SK-N-SH (cell line): ENCODE results near the gene DCUN1D2. TPM values are rescaled to one million over a fixed set of nuclear protein-coding genes. Genes with fewer than 3 reads are reported as not detected.

Experiments
- CTCF ChIA-PET: fragments of 300-600, 350-600 bp; formaldehyde crosslinking; extraction: SDS; loops from one replicate; lab custom pipeline; 2021; lab: Yijun Ruan, JAX
- POLR2A ChIA-PET: fragments of 350-600 bp; sonication (Branson Sonifier 250); formaldehyde crosslinking; extraction: SDS; loops from one replicate; lab custom pipeline; 2020; ENCODE audit warnings: antibody characterized with exemption, inconsistent platforms; lab: Yijun Ruan, JAX
- DNase-seq: peaks from one replicate; pipeline ENCODE4 v3.0.0; 2012
- H2AFZ ChIP-seq: fragments of 200-600 bp; sonication (generic); 2 replicates; pipeline ENCODE4 v1.8.1; 2016; ENCODE audit warnings: antibody characterized with exemption, mild to moderate bottlenecking, low read depth
- H3F3A ChIP-seq: fragments of 200-600 bp; sonication (generic); replicated peaks from 2 replicates; pipeline ENCODE3; 2016; ENCODE audit warnings: antibody characterized with exemption, mild to moderate bottlenecking; ENCODE audit not compliant: insufficient read depth
- H3K27ac ChIP-seq, 2 experiments: fragments of 200-500 bp in 1 of 2; fragments of 200-600 bp in 1 of 2; sonication (Bioruptor generic) in 1 of 2; sonication (generic), shearing (Covaris generic) in 1 of 2; 2 replicates each; pipeline versions ENCODE4 v1.5.1 to v1.6.1; 2014 to 2016; ENCODE audit warnings: low read depth in 2 of 2, inconsistent platforms in 1 of 2, low read length in 1 of 2, mild to moderate bottlenecking in 1 of 2, mixed read lengths in 1 of 2
- H3K27me3 ChIP-seq: fragments of 200-600 bp; sonication (generic), shearing (Covaris generic); 2 replicates; pipeline ENCODE4 v1.6.1; 2016; ENCODE audit warnings: mixed run types; ENCODE audit not compliant: insufficient read depth
- H3K36me3 ChIP-seq, 2 experiments: fragments of 200-500 bp in 1 of 2; fragments of 200-600 bp in 1 of 2; sonication (Bioruptor generic) in 1 of 2; sonication (generic) in 1 of 2; replicated peaks in 1 of 2; 2 replicates each; pipeline versions ENCODE3 to v1.5.1; 2014 to 2016; ENCODE audit warnings: low read length in 1 of 2, mild to moderate bottlenecking in 1 of 2; ENCODE audit not compliant: insufficient read depth in 2 of 2, control insufficient read depth in 1 of 2
- H3K4me1 ChIP-seq, 2 experiments: fragments of 200-500 bp in 1 of 2; fragments of 200-600 bp in 1 of 2; sonication (Bioruptor generic) in 1 of 2; sonication (generic), shearing (Covaris generic) in 1 of 2; 2 replicates each; pipeline versions ENCODE4 v1.5.1 to v1.6.1; 2014 to 2016; ENCODE audit warnings: low read depth in 1 of 2, low read length in 1 of 2, mixed run types in 1 of 2; ENCODE audit not compliant: insufficient read depth in 2 of 2, control insufficient read depth in 1 of 2
- H3K4me2 ChIP-seq: fragments of 200-600 bp; sonication (generic), shearing (Covaris generic); 2 replicates; pipeline ENCODE4 v1.6.1; 2017; ENCODE audit warnings: mixed run types
- H3K4me3 ChIP-seq, 2 experiments: fragments of 200-500 bp in 1 of 2; fragments of 200-600 bp in 1 of 2; sonication (Bioruptor generic) in 1 of 2; sonication (generic), shearing (Covaris generic) in 1 of 2; 2 replicates each; pipeline versions ENCODE4 v1.5.1 to v1.8.1; 2014 to 2016; ENCODE audit warnings: low read depth in 2 of 2, inconsistent platforms in 1 of 2, low read length in 1 of 2, mild to moderate bottlenecking in 1 of 2, mixed read lengths in 1 of 2, moderate library complexity in 1 of 2
- H3K79me2 ChIP-seq: fragments of 200-600 bp; sonication (generic); 2 replicates; pipeline ENCODE4 v1.8.1; 2017; ENCODE audit warnings: mild to moderate bottlenecking; ENCODE audit not compliant: insufficient read depth
- H3K9ac ChIP-seq: fragments of 200-600 bp; sonication (generic); 2 replicates; pipeline ENCODE4 v1.6.1; 2017; ENCODE audit warnings: mixed run types
- H3K9me2 ChIP-seq: fragments of 200-600 bp; sonication (generic); 2 replicates; pipeline ENCODE4 v1.6.1; 2017; ENCODE audit warnings: mixed run types
- H3K9me3 ChIP-seq: fragments of 200-600 bp; sonication (generic); 2 replicates; pipeline ENCODE4 v1.6.1; 2017; ENCODE audit warnings: mixed run types, mild to moderate bottlenecking, moderate library complexity
- H4K20me1 ChIP-seq: fragments of 200-600 bp; sonication (generic); 2 replicates; pipeline ENCODE4 v1.6.1; 2017; ENCODE audit warnings: mild to moderate bottlenecking, mixed run types; ENCODE audit not compliant: insufficient read depth
- EP300 ChIP-seq, 2 experiments: IDR thresholded peaks; 2 replicates each; pipeline versions ENCODE4 v1.4.0 to v1.6.1; 2012; ENCODE audit warnings: borderline replicate concordance in 1 of 2, low read depth in 1 of 2, low read length in 1 of 2
- EZH2phosphoT487 ChIP-seq: fragments of 200-600 bp; sonication (generic); IDR thresholded peaks from 2 replicates; pipeline ENCODE4 v1.6.1; 2017; ENCODE audit warnings: low read depth, mixed run types, mild to moderate bottlenecking, antibody characterized with exemption, moderate library complexity, borderline replicate concordance
- FOXJ3 ChIP-seq: sonication (generic); formaldehyde crosslinking; IDR thresholded peaks from 2 replicates; pipeline ENCODE4 v1.5.1; 2020; ENCODE audit warnings: mild to moderate bottlenecking, missing genetic modification reagents
- GABPA ChIP-seq: IDR thresholded peaks from 2 replicates; pipeline ENCODE4 v1.4.0; 2012; ENCODE audit warnings: low read depth, mild to moderate bottlenecking
- JUND ChIP-seq: IDR thresholded peaks from 2 replicates; pipeline ENCODE4 v1.4.0; 2012
- MAX ChIP-seq: IDR thresholded peaks from 2 replicates; pipeline ENCODE4 v1.4.0; 2012; ENCODE audit warnings: low read depth
- MEF2A ChIP-seq: IDR thresholded peaks from 2 replicates; pipeline ENCODE4 v1.4.0; 2012; ENCODE audit warnings: low read depth, borderline replicate concordance
- NRF1 ChIP-seq: IDR thresholded peaks from 2 replicates; pipeline ENCODE4 v1.6.1; 2012; ENCODE audit warnings: low read depth, mild to moderate bottlenecking, low read length
- RAD21 ChIP-seq: IDR thresholded peaks from 2 replicates; pipeline ENCODE4 v1.6.1; 2012; ENCODE audit warnings: mild to moderate bottlenecking, low read length
- RCOR1 ChIP-seq: fragments of 150-350 bp; IDR thresholded peaks from 2 replicates; pipeline ENCODE4 v1.6.1; 2017; ENCODE audit warnings: antibody characterized with exemption, low read length
- REST ChIP-seq: IDR thresholded peaks from 2 replicates; pipeline ENCODE4 v1.6.1; 2012; ENCODE audit warnings: mild to moderate bottlenecking, low read depth, low read length, moderate library complexity
- SIN3A ChIP-seq: IDR thresholded peaks from 2 replicates; pipeline ENCODE4 v1.6.1; 2012; ENCODE audit warnings: low read depth, mild to moderate bottlenecking, low read length, moderate library complexity, borderline replicate concordance
- TAF1 ChIP-seq: IDR thresholded peaks from 2 replicates; pipeline ENCODE4 v1.6.1; 2012; ENCODE audit warnings: low read depth, mild to moderate bottlenecking, low read length, moderate library complexity, borderline replicate concordance
- TCF12 ChIP-seq: IDR thresholded peaks from 2 replicates; pipeline ENCODE4 v1.4.0; 2012
- TEAD4 ChIP-seq: IDR thresholded peaks from 2 replicates; pipeline ENCODE4 v1.4.0; 2012; ENCODE audit warnings: mild to moderate bottlenecking, borderline replicate concordance; ENCODE audit not compliant: insufficient read depth
- USF1 ChIP-seq: IDR thresholded peaks from 2 replicates; pipeline ENCODE4 v1.4.0; 2012; ENCODE audit warnings: low read depth, borderline replicate concordance
- YY1 ChIP-seq: IDR thresholded peaks from 2 replicates; pipeline ENCODE4 v1.4.0; 2012; ENCODE audit warnings: low read depth, mild to moderate bottlenecking
- ZBTB33 ChIP-seq: IDR thresholded peaks from 2 replicates; pipeline ENCODE4 v1.4.0; 2012; ENCODE audit warnings: low read depth, borderline replicate concordance
- WGBS: methylation state at CpG from one replicate; pipeline ENCODE4 v1.1.6; 2017; ENCODE audit warnings: low lambda C conversion rate; 5-methylcytosine and 5-hydroxymethylcytosine counted together
- polyA plus RNA-seq, 3 experiments: library from polyadenylated mRNA; depleted of rRNA; stranded (reverse); fragments of >200 nt; gene quantifications; 2 replicates each; pipeline ENCODE4 v1.2.3, GENCODE V29; 2012

The DCUN1D2 gene
- polyA plus RNA-seq, 1 of the 3 experiments (the other 2 are of a cell fraction), result 11.0 TPM

- Histone ChIP-seq H3K4me1 (no peaks in the 10 kb centered on the region; a peak in 1 of 4 replicates), H3K9me3 (no peaks in the 10 kb centered on the region; the same call in 1 of the 2 replicates), H3F3A (no peaks in the 10 kb centered on the region), H3K9ac (no peak overlapping the region), H2AFZ (no peak overlapping the region), H3K9me2 (no peaks in the 10 kb centered on the region), H4K20me1 (0 out of 2 replicates have a peak, but pooled peaks cover 4% of the 10 kb centered on the region), H3K79me2 (peaks cover 5% of the 10 kb centered on the region; the same call in 1 of the 2 replicates), H3K36me3 (peaks cover 53 to 66% of the 10 kb centered on the region in 2 experiments), H3K4me2 (no peak overlapping the region), H3K4me3 (no peak overlapping the region), H3K27ac (no peak overlapping the region), H3K27me3 (no peaks in the 10 kb centered on the region)
- CTCF ChIA-PET, result no interaction called here
- no peak for DNase-seq
- 98% methylated on average over 9 of the region's 12 CpGs for WGBS
- POLR2A ChIA-PET, result no interaction called here
- no peak for TF ChIP-seq RCOR1
- no peak for TF ChIP-seq ZBTB33
- TF ChIP-seq FOXJ3 (CRISPR knock-in tag), result no peak
- no peak for TF ChIP-seq RAD21
- TF ChIP-seq TCF12, result no peak
- TF ChIP-seq TEAD4, result no peak
- no peak for TF ChIP-seq GABPA
- TF ChIP-seq TAF1, result no peak
- no peak for TF ChIP-seq EZH2phosphoT487
- no peak for TF ChIP-seq USF1
- no peak for TF ChIP-seq REST
- TF ChIP-seq EP300 (IDR thresholded peaks at IDR 0.05; ENCODE audit: borderline replicate concordance in 1 of 2, low read depth in 1 of 2, low read length in 1 of 2), result no peak
- no peak for TF ChIP-seq MAX
- no peak for TF ChIP-seq JUND
- no peak for TF ChIP-seq YY1
- no peak for TF ChIP-seq NRF1
- no peak for TF ChIP-seq SIN3A
- TF ChIP-seq MEF2A, result no peak
These were observed 14.6 kb downstream of the DCUN1D2 start for GRCh38 chr13:113475911-113476310.
